ENCODE results near the gene HMCN1. TPM values are rescaled to one million over a fixed set of nuclear protein-coding genes. Genes with fewer than 3 reads are reported as not detected.

The HMCN1 gene
- total and polyA plus RNA-seq, 2 experiments from 2014 or later: 1.6 to 8.7 TPM

GRCh38 chr1:186063091-186063657 lies 329.0 kb downstream of the HMCN1 start:
- H3K27ac Mint-ChIP-seq: no peak overlapping the region

More at GRCh38 chr1:186063091-186063657, 329.0 kb downstream of the HMCN1 start:
- no peaks in the 10 kb centered on the region for H3K79me2 ChIP-seq (replicated peaks; ENCODE audit: insufficient read depth)
- no peaks in the 10 kb centered on the region for H3K27me3 ChIP-seq (ENCODE audit: insufficient read depth)
- H3K4me2 ChIP-seq: no peak overlapping the region
- H3K36me3 Mint-ChIP-seq (ENCODE audit: low read depth): no peaks in the 10 kb centered on the region
- H3K9me2 ChIP-seq (ENCODE audit: insufficient read depth): no peaks in the 10 kb centered on the region; the same call in 1 of the 2 replicates
- no peak overlapping the region for H3K4me3 Mint-ChIP-seq
- H3K27ac ChIP-seq (ENCODE audit: low read depth): no peak overlapping the region
- H3K4me1 ChIP-seq (ENCODE audit: insufficient read depth): no peaks in the 10 kb centered on the region
- no peak overlapping the region for H3K4me3 ChIP-seq
- DNase-seq (ENCODE audit: low spot score): no peak
- no peaks in the 10 kb centered on the region for H3K4me1 Mint-ChIP-seq
- no peak for ATAC-seq
- TF ChIP-seq, protein P1, sequence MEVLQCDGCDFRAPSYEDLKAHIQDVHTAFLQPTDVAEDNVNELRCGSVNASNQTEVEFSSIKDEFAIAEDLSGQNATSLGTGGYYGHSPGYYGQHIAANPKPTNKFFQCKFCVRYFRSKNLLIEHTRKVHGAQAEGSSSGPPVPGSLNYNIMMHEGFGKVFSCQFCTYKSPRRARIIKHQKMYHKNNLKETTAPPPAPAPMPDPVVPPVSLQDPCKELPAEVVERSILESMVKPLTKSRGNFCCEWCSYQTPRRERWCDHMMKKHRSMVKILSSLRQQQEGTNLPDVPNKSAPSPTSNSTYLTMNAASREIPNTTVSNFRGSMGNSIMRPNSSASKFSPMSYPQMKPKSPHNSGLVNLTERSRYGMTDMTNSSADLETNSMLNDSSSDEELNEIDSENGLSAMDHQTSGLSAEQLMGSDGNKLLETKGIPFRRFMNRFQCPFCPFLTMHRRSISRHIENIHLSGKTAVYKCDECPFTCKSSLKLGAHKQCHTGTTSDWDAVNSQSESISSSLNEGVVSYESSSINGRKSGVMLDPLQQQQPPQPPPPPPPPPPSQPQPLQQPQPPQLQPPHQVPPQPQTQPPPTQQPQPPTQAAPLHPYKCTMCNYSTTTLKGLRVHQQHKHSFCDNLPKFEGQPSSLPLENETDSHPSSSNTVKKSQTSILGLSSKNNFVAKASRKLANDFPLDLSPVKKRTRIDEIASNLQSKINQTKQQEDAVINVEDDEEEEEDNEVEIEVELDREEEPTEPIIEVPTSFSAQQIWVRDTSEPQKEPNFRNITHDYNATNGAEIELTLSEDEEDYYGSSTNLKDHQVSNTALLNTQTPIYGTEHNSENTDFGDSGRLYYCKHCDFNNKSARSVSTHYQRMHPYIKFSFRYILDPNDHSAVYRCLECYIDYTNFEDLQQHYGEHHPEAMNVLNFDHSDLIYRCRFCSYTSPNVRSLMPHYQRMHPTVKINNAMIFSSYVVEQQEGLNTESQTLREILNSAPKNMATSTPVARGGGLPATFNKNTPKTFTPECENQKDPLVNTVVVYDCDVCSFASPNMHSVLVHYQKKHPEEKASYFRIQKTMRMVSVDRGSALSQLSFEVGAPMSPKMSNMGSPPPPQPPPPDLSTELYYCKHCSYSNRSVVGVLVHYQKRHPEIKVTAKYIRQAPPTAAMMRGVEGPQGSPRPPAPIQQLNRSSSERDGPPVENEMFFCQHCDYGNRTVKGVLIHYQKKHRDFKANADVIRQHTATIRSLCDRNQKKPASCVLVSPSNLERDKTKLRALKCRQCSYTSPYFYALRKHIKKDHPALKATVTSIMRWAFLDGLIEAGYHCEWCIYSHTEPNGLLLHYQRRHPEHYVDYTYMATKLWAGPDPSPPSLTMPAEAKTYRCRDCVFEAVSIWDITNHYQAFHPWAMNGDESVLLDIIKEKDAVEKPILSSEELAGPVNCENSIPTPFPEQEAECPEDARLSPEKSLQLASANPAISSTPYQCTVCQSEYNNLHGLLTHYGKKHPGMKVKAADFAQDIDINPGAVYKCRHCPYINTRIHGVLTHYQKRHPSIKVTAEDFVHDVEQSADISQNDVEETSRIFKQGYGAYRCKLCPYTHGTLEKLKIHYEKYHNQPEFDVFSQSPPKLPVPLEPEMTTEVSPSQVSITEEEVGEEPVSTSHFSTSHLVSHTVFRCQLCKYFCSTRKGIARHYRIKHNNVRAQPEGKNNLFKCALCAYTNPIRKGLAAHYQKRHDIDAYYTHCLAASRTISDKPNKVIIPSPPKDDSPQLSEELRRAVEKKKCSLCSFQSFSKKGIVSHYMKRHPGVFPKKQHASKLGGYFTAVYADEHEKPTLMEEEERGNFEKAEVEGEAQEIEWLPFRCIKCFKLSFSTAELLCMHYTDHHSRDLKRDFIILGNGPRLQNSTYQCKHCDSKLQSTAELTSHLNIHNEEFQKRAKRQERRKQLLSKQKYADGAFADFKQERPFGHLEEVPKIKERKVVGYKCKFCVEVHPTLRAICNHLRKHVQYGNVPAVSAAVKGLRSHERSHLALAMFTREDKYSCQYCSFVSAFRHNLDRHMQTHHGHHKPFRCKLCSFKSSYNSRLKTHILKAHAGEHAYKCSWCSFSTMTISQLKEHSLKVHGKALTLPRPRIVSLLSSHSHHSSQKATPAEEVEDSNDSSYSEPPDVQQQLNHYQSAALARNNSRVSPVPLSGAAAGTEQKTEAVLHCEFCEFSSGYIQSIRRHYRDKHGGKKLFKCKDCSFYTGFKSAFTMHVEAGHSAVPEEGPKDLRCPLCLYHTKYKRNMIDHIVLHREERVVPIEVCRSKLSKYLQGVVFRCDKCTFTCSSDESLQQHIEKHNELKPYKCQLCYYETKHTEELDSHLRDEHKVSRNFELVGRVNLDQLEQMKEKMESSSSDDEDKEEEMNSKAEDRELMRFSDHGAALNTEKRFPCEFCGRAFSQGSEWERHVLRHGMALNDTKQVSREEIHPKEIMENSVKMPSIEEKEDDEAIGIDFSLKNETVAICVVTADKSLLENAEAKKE (CRISPR knock-in tag; IDR thresholded peaks at IDR 0.05): no peak
- TF ChIP-seq CREB1 (CRISPR knock-in tag; IDR thresholded peaks at IDR 0.05; ENCODE audit: low read depth): no peak
- H3F3A ChIP-seq (replicated peaks; ENCODE audit: low read depth): no peaks in the 10 kb centered on the region
- H2AFZ ChIP-seq: no peak overlapping the region
- no peaks in the 10 kb centered on the region for H3K36me3 ChIP-seq (ENCODE audit: insufficient read depth)
- no peaks in the 10 kb centered on the region for H3K9me3 Mint-ChIP-seq
- H3K27me3 Mint-ChIP-seq (ENCODE audit: insufficient read depth, low read depth, poor library complexity): no peaks in the 10 kb centered on the region
- H4K20me1 ChIP-seq (replicated peaks; ENCODE audit: insufficient read depth): no peaks in the 10 kb centered on the region
